Amniotic stem cell (primary cell): ENCODE data around the gene ERBIN.
"Not testable (repeated sequence)": the region's sequence is repeated elsewhere in the genome, so short reads cannot be mapped to it uniquely, and the experiment has no call there.

Experiments
- DNase-seq: peaks from one replicate; lab custom pipeline; 2025; lab: John Stamatoyannopoulos, UW

The ERBIN gene

GRCh38 chr5:65915661-65916060 lies 10.7 kb upstream of the ERBIN start:
- DNase-seq = not testable (repeated sequence)

DNA sequence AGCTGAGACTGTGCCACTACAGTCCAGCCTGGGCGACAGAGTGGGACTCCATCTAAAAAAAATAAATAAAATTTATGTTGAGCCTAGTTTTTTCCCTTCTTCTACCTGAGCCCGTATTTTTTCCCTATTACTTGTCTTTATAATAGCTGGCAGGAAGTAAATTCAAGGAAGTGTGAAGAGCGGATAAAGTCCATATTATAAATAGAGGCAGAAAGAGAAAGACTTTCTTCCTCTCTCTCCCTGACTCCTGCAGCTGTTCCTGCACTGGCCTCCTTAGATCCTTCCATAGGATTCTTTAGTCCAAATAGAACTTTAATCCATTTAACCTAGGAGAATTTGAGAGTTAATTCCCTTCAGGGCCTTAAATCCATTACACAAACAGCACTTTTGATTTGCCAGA lies 10.3 kb upstream of the ERBIN start:
- no peak for DNase-seq

DNA sequence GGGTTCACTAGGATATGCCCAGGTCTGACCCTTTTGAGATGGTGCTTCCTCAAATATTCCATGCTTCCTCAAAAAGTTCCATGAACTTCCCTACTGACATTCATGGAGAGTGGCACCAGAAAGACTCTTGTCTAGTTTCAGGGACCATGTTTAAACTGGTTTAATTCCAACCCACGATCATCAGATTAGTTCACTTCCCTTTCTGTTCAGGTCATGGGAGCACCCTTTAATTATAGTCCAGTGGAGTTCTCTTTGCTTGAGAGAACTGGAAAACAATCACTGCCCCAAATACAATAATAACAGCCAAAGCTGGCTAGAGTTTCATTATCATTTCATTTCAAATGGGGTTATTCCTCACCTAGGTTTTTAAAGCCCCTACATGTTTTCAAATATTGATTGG lies 9.7 kb upstream of the ERBIN start:
- DNase-seq = no peak

- DNase-seq = no peak
These were observed 6.6 kb upstream of the ERBIN start for GRCh38 chr5:65919773-65920172.

DNA sequence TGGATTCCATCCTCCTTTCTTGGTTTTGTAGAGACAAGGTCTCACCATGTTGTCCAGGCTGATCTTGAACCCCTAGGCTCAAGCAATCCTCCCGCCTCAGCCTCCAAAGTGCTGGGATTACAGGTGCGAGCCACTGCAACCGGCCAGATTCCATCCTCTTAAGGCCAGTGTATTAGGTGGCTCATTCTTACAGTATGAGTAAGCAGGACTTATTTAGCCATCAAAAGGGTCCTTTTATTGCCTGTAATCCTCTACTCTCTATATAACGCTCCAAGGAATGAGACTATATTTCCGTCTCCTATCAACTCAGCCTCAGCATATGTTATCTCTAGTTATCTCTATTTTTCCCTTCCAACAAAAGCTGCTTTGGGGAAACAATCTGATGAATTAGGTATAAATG lies 3.0 kb upstream of the ERBIN start:
- DNase-seq = no peak

DNA sequence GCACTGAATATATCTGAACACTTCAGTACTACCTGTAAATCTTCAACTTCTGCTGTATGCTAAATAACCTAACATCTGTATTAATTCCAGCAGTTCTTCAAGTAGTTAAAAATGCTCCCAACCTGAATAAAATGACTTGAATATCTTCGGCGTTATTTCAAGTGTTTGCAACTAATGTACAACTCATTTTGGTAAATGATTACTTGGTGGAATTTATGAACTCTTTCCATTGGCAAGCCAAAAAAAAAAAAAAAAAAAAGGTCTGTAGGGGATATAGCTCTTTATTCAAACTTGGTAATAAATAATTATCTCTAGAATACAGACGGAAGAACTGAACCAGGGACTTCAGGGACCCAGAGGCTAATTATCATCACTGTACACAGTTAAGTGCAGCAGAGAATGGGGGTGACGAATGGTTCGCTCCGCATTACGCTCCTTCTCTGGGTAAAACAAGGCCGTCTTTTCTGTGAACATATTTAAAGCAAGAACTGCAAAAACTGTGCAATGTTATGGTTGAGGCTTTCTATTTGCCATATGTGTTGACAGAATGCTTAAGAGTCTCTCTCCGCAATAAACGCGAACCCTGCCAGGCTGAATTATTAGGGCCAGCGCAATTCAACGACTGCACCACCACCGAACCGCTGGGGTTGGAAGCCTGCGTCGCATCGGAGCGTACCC lies 1.9 kb upstream of the ERBIN start:
- DNase-seq = no peak

- no peak for DNase-seq
These were observed 1.3 kb upstream of the ERBIN start for GRCh38 chr5:65925044-65925600.

DNA sequence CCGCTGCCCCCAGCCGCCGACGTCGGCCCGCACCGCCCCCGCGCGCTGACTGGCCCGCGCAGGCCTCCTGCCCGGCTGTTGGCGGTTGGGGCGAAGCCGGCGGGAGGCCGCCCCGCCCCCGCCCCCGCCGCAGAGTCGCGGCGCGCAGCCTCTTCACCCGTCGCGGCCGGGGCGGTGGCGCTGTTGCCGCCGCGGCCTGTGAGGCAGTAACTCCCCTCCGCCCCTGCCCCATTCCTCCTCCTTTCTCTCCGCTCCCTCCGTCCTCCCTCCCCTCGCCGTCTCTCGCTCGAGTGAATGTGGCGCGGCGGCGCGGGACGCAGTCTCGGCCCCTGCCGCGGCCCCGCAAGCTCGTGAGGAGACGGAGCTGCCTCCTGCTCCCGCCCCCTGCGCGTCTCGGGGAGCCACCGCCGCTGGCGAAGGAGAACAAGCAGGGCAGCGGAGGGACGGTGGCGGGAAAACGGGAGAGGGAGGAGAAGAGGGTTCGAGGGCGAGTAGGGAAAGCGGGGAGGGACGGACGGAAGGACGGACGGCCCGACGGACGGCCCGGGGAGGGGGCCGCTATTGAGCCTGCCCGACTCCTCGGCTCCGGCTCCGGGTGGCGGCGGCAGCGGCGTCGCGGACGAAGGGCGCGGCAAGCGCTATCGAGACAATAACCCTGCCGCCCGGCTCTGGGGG lies 637 bp upstream of the ERBIN start:
- DNase-seq = peak; percentile 85

GRCh38 chr5:65926893-65927292 lies 518 bp downstream of the ERBIN start:
- DNase-seq = no peak

DNA sequence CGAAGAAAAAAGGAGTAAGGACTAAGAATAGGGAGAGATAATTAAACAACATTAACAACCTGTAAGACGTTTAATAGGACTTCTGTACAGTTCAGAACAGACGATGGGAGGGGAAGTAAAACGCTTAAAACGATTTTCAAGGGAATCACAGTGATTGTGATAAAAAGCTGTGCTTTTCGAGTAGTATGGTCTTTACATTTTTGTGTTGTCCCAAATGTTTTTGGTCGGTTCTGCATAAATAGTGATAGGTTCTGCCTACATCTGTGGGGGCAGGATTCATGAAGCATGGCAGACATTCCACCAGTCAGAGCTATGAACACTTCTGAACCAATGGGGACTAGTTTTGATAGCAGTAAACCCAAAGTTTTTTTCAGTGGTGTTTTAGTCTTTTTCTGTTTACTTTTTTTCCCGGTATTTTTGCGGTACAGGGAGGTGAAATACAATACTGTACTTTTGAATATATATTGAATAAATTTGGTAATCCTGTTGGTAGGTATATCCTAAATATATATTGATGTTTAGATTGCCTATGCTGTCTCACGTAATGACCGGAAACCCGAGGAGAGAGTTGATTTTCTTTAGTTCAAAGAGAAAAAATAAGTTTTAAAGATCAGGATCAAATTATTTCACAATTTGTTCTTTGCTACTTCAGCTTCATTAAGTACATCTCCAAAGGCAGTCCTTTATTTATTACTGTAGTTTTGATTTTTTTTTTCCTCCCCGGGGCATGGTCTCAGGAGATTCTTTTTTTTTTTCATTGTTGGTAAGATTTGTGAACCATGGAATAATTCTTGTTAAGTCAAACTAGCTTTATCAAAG lies 1.3 kb downstream of the ERBIN start:
- DNase-seq = peak; percentile 12

GRCh38 chr5:65928322-65928752 lies 2.0 kb downstream of the ERBIN start:
- no peak for DNase-seq

GRCh38 chr5:65928860-65929259 lies 2.5 kb downstream of the ERBIN start:
- no peak for DNase-seq

DNA sequence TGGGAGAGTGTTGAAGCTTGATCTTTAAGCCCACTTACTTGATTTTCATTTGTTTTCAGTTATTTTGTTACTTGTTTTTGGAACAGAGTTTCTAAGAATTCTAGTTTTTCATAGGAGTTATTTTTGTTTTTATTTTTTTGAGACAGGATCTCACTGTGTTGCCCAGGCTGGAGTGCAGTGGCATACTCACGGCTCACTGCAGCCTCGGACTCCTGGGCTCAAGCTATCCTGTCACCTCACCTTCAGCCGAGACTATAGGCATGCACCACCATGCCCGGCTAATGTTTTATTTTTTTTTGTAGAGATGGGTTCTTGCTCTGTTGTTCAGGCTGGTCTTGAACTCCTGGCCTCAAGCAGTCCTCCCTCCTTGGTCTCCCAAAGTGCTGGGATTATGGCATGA lies 6.3 kb downstream of the ERBIN start:
- no peak for DNase-seq

- DNase-seq = no peak
These were observed 6.9 kb downstream of the ERBIN start for GRCh38 chr5:65933295-65933694.

DNA sequence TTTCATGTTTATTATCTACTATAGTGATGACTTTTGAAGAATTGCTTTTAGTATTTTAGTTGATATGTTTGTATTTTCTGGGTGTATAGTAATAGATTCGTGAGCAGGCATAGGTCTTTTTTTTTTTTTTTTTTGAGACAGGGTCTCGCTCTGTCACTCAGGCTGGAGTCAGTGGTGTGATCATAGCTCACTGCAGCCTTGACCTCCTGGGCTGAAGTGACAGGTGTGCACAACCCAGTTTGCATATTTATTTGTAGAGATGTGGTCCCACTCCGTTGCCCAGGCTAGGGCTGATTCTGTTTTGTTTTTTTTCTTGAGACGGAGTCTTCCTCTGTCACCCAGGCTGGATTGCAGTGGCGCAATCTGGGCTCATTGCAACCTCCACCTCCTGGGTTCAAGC lies 11.9 kb downstream of the ERBIN start:
- no peak for DNase-seq

DNA sequence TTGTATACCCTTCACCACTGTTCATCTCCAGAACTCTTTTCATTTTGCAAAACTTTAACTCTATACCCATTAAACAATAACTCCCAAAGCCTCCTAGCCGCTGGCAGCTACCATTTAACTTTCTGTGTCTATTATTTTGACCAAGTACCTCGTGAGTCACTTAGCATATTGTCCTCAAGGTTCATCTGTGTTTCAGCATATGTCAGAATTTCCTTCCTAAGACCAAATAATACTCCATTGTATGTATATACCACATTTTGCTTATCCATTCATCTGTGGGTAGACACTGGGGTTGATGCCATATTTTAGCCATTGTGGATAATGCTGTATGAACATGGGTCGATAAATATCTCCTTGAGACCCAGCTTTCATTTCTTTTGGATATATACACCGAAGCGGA lies 17.4 kb downstream of the ERBIN start:
- no peak for DNase-seq

GRCh38 chr5:65946198-65946745 lies 19.9 kb downstream of the ERBIN start:
- DNase-seq = no peak

DNA sequence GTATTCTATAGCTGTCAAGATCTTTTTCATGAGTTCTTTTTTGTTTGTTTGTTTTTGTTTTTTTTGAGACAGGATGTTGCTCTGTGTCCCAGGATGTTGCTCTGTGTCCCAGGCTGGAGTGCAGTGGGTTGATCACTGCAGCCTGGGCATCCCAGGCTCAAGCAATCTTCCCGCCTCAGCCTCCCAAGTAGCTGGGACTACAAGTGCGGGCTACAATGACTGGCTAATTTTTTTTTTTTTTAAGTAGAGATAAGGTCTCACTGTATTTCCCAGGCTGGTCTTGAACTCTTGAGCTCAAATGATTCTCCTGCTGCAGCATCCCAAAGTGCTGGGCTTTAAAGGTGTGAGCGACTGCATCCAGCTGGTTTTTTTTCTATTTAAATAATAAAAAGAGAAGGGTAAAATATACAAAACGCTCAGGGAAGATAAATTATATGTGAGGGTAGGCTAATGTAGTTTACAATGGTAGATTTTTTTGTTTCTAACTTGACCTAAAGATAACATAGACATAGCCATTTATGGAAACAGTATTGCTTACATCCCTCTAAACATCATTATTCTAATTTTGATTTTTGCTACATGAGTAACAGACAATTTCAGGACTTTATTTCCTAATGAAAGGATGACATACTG lies 21.9 kb downstream of the ERBIN start:
- DNase-seq = no peak

GRCh38 chr5:65951330-65951729 lies 25.0 kb downstream of the ERBIN start:
- DNase-seq = no peak

DNA sequence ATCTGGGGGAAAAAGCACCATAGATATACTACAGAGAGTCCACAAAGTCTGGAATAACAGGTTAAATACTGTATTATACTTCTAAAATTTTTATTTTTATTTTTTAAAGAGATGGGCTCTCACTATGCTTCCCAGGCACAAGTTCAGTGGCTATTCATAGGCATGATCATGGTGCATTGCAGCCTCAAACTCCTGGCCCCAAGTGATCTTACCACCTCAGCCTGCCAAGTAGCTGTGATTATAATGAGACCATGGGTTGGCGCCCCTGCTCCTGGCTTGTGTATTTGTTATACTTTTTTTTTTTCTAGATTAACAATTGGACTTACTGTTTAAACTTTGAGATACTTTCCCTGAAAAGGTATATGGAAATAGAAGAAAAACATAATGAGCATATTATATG lies 25.9 kb downstream of the ERBIN start:
- no peak for DNase-seq

- DNase-seq = no peak
These were observed 27.8 kb downstream of the ERBIN start for GRCh38 chr5:65954200-65954599.

GRCh38 chr5:65955746-65956145 lies 29.4 kb downstream of the ERBIN start:
- no peak for DNase-seq
